Activated T-helper 1 cell treated with anti-CD3 and anti-CD28 coated beads, Interleukin-12 subunit alpha, Interleukin-12 subunit beta, Interleukin-2, Interleukin-4 antibody, amounts not matched to agents 30 ng/mL and 10 ng/mL and 1 ng/mL, durations not matched to agents 14 hours and 24 hours and 36 hours (primary cell): ENCODE results near the gene HIPK2. TPM values are rescaled to one million over a fixed set of nuclear protein-coding genes. Genes with fewer than 3 reads are reported as not detected.

Experiments
- DNase-seq: peaks from one replicate; pipeline ENCODE4 v3.0.0; 2021; ENCODE audit warnings: low spot score
- H3K27ac Mint-ChIP-seq: one replicate; pipeline ENCODE4 v1.8.0; 2021; ENCODE audit warnings: mild to moderate bottlenecking, mixed read lengths
- H3K27me3 Mint-ChIP-seq: one replicate; pipeline ENCODE4 v1.8.0; 2022; ENCODE audit warnings: mild to moderate bottlenecking, moderate library complexity, mixed read lengths; ENCODE audit not compliant: insufficient read depth
- H3K36me3 Mint-ChIP-seq: one replicate; pipeline ENCODE4 v1.8.0; 2021; ENCODE audit warnings: low read depth, mixed read lengths
- H3K4me1 Mint-ChIP-seq: one replicate; pipeline ENCODE4 v1.8.0; 2021; ENCODE audit warnings: low read depth, mixed read lengths
- H3K4me3 Mint-ChIP-seq: one replicate; pipeline ENCODE4 v1.8.0; 2021; ENCODE audit warnings: mild to moderate bottlenecking, moderate library complexity, mixed read lengths
- H3K9me3 Mint-ChIP-seq: one replicate; pipeline ENCODE4 v1.8.0; 2021; ENCODE audit warnings: mixed read lengths
- intact Hi-C: fragments of 100-400 bp; cut with micrococcal nuclease; formaldehyde crosslinking; loops from one replicate; pipeline ENCODE4 v1.15.1; 2024
- total RNA-seq: library from RNA; stranded (reverse); gene quantifications from 2 replicates; pipeline ENCODE4 v1.2.3, GENCODE V29; 2022

Gene HIPK2
- total RNA-seq, 1 donor from 2014 or later = 28.3 TPM

- H3K27ac Mint-ChIP-seq = no peak overlapping the region
- no peaks in the 10 kb centered on the region for H3K9me3 Mint-ChIP-seq
- H3K36me3 Mint-ChIP-seq = peaks cover 4% of the 10 kb centered on the region
- intact Hi-C loops = no loop called here
- no peak for DNase-seq
- H3K4me1 Mint-ChIP-seq = peaks cover 30% of the 10 kb centered on the region
- H3K27me3 Mint-ChIP-seq = no peaks in the 10 kb centered on the region
- no peak overlapping the region for H3K4me3 Mint-ChIP-seq
Measured at GRCh38 chr7:139745678-139746143, 32.1 kb downstream of the HIPK2 start.

- no peaks in the 10 kb centered on the region for H3K27me3 Mint-ChIP-seq
- no peak overlapping the region for H3K27ac Mint-ChIP-seq
- no peak overlapping the region for H3K4me3 Mint-ChIP-seq
- H3K9me3 Mint-ChIP-seq = no peaks in the 10 kb centered on the region
- H3K36me3 Mint-ChIP-seq = peaks cover 4% of the 10 kb centered on the region
- intact Hi-C loops = no loop called here
- peaks cover 30% of the 10 kb centered on the region for H3K4me1 Mint-ChIP-seq
- no peak for DNase-seq
Measured at GRCh38 chr7:139744768-139745677, 32.8 kb downstream of the HIPK2 start.

GRCh38 chr7:139743967-139744767 lies 33.6 kb downstream of the HIPK2 start:
- intact Hi-C loops = no loop called here
- no peak overlapping the region for H3K27ac Mint-ChIP-seq
- peaks cover 21% of the 10 kb centered on the region for H3K4me1 Mint-ChIP-seq
- no peak for DNase-seq
- no peaks in the 10 kb centered on the region for H3K9me3 Mint-ChIP-seq
- H3K36me3 Mint-ChIP-seq = peaks cover 8% of the 10 kb centered on the region
- H3K4me3 Mint-ChIP-seq = no peak overlapping the region
- H3K27me3 Mint-ChIP-seq = no peaks in the 10 kb centered on the region

- H3K4me1 Mint-ChIP-seq = peaks cover 21% of the 10 kb centered on the region
- H3K27me3 Mint-ChIP-seq = no peaks in the 10 kb centered on the region
- DNase-seq = no peak
- intact Hi-C loops = no loop called here
- no peaks in the 10 kb centered on the region for H3K9me3 Mint-ChIP-seq
- H3K36me3 Mint-ChIP-seq = peaks cover 8% of the 10 kb centered on the region
- H3K4me3 Mint-ChIP-seq = no peak overlapping the region
- no peak overlapping the region for H3K27ac Mint-ChIP-seq
Measured at GRCh38 chr7:139743267-139743966, 34.4 kb downstream of the HIPK2 start.

GRCh38 chr7:139741789-139742344 lies 35.9 kb downstream of the HIPK2 start:
- peaks cover 11% of the 10 kb centered on the region for H3K36me3 Mint-ChIP-seq

GRCh38 chr7:139741239-139741638 lies 36.6 kb downstream of the HIPK2 start:
- no peaks in the 10 kb centered on the region for H3K9me3 Mint-ChIP-seq
- no peak overlapping the region for H3K27ac Mint-ChIP-seq
- H3K4me1 Mint-ChIP-seq = peaks cover 39% of the 10 kb centered on the region
- intact Hi-C loops = no loop called here
- peaks cover 11% of the 10 kb centered on the region for H3K36me3 Mint-ChIP-seq
- no peak for DNase-seq
- peaks cover 3% of the 10 kb centered on the region for H3K27me3 Mint-ChIP-seq
- H3K4me3 Mint-ChIP-seq = no peak overlapping the region

More at GRCh38 chr7:139741789-139742344, 35.9 kb downstream of the HIPK2 start:
- Mint-ChIP-seq H3K9me3 (no peaks in the 10 kb centered on the region), H3K27ac (no peak overlapping the region), H3K27me3 (peaks cover 2% of the 10 kb centered on the region), H3K4me1 (peaks cover 37% of the 10 kb centered on the region), H3K4me3 (no peak overlapping the region)
- DNase-seq = no peak
- intact Hi-C loops = no loop called here

- no peak for DNase-seq
- H3K9me3 Mint-ChIP-seq = no peaks in the 10 kb centered on the region
- peaks cover 19% of the 10 kb centered on the region for H3K36me3 Mint-ChIP-seq
- no peak overlapping the region for H3K27ac Mint-ChIP-seq
- H3K27me3 Mint-ChIP-seq = peaks cover 3% of the 10 kb centered on the region
- intact Hi-C loops = loop anchor here (5.0 kb wide), 1 partner anchor 93 kb away; no protein-coding TSS in a partner anchor
- H3K4me1 Mint-ChIP-seq = peaks cover 48% of the 10 kb centered on the region
- no peak overlapping the region for H3K4me3 Mint-ChIP-seq
Measured at GRCh38 chr7:139739863-139740597, 37.8 kb downstream of the HIPK2 start.

- intact Hi-C loops = loop anchor here (5.0 kb wide), 1 partner anchor 91 kb away; no protein-coding TSS in a partner anchor
- peaks cover 4% of the 10 kb centered on the region for H3K9me3 Mint-ChIP-seq
- peaks cover 20% of the 10 kb centered on the region for H3K36me3 Mint-ChIP-seq
- no peak overlapping the region for H3K4me3 Mint-ChIP-seq
- H3K27me3 Mint-ChIP-seq = peaks cover 3% of the 10 kb centered on the region
- no peak overlapping the region for H3K27ac Mint-ChIP-seq
- peaks cover 42% of the 10 kb centered on the region for H3K4me1 Mint-ChIP-seq
- no peak for DNase-seq
Measured at GRCh38 chr7:139738772-139739171, 39.0 kb downstream of the HIPK2 start.

GRCh38 chr7:139738101-139738489 lies 39.7 kb downstream of the HIPK2 start:
- H3K4me1 Mint-ChIP-seq = peaks cover 40% of the 10 kb centered on the region
- peaks cover 20% of the 10 kb centered on the region for H3K36me3 Mint-ChIP-seq
- peak overlapping the region; percentile 11 for H3K4me3 Mint-ChIP-seq
- peaks cover 3% of the 10 kb centered on the region for H3K27me3 Mint-ChIP-seq
- peak overlapping the region; percentile 73 for H3K27ac Mint-ChIP-seq
- DNase-seq = no peak
- peaks cover 4% of the 10 kb centered on the region for H3K9me3 Mint-ChIP-seq
- intact Hi-C loops = loop anchor here (5.0 kb wide), 1 partner anchor 91 kb away; no protein-coding TSS in a partner anchor

GRCh38 chr7:139737221-139738100 lies 40.3 kb downstream of the HIPK2 start:
- intact Hi-C loops = loop anchor here (5.0 kb wide), 1 partner anchor 90 kb away; no protein-coding TSS in a partner anchor
- peak; percentile 4 for DNase-seq
- Mint-ChIP-seq H3K27me3 (peaks cover 3% of the 10 kb centered on the region), H3K4me3 (peak overlapping the region; percentile 11), H3K9me3 (peaks cover 4% of the 10 kb centered on the region), H3K36me3 (peaks cover 20% of the 10 kb centered on the region), H3K4me1 (peaks cover 43% of the 10 kb centered on the region), H3K27ac (peak overlapping the region; percentile 73)
